GM12878 (cell line): ENCODE results near the gene PELO. TPM values are rescaled to one million over a fixed set of nuclear protein-coding genes. Genes with fewer than 3 reads are reported as not detected.

Experiments used
- ASH2L ChIP-seq: fragments of 300-600, 200-600 bp; sonication (generic); IDR thresholded peaks from 2 replicates; pipeline ENCODE4 v1.6.1; 2017; ENCODE audit warnings: low read depth, mild to moderate bottlenecking, borderline replicate concordance
- ATF3 ChIP-seq: IDR thresholded peaks from 2 replicates; pipeline ENCODE4 v1.6.1; 2011; ENCODE audit warnings: low read depth, mild to moderate bottlenecking, low read length, moderate library complexity, borderline replicate concordance; ENCODE audit errors: extremely low read depth
- ATF7 ChIP-seq: fragments of 450-650 bp; IDR thresholded peaks from 2 replicates; pipeline ENCODE4 v1.6.1; 2016; ENCODE audit warnings: low read depth, mild to moderate bottlenecking
- CHD1 ChIP-seq: IDR thresholded peaks from 2 replicates; pipeline ENCODE4 v1.6.1; 2012; ENCODE audit warnings: low read depth, low read length, improper control_type of control experiment
- CTCF ChIP-seq, 3 experiments: IDR thresholded peaks in 2 of 3; conservative IDR thresholded peaks in 1 of 3; 2 replicates each; pipeline ENCODE4 v1.5.1; 2011; ENCODE audit warnings: low read depth in 3 of 3, low read length in 3 of 3, mild to moderate bottlenecking in 3 of 3, control low read depth in 2 of 3, moderate library complexity in 2 of 3, inconsistent platforms in 1 of 3, mixed read lengths in 1 of 3; ENCODE audit not compliant: control insufficient read depth in 2 of 3, insufficient read depth in 1 of 3; ENCODE audit errors: extremely low read depth in 1 of 3
- DPF2 ChIP-seq: fragments of 450-650 bp; IDR thresholded peaks from 2 replicates; pipeline ENCODE4 v1.6.1; 2017; ENCODE audit warnings: mild to moderate bottlenecking
- EP300 ChIP-seq, 2 experiments: fragments of 150-350 bp in 1 of 2; IDR thresholded peaks; 2 replicates each; pipeline ENCODE4 v1.6.1; 2011 to 2012; ENCODE audit warnings: low read depth in 2 of 2, low read length in 2 of 2, borderline replicate concordance in 1 of 2, improper control_type of control experiment in 1 of 2, inconsistent platforms in 1 of 2; ENCODE audit not compliant: control insufficient read depth in 1 of 2
- FOXM1 ChIP-seq: IDR thresholded peaks from 2 replicates; pipeline ENCODE4 v1.6.1; 2012; ENCODE audit warnings: low read depth, mild to moderate bottlenecking, inconsistent platforms, low read length, moderate library complexity
- PRDM15 ChIP-seq: fragments of 450-650 bp; formaldehyde crosslinking; IDR thresholded peaks from 2 replicates; pipeline ENCODE4 v1.4.0; 2020; ENCODE audit warnings: mild to moderate bottlenecking, moderate library complexity
- RAD51 ChIP-seq: fragments of 450-650 bp; IDR thresholded peaks from 2 replicates; pipeline ENCODE4 v1.6.1; 2016; ENCODE audit warnings: moderate library complexity, mild to moderate bottlenecking, inconsistent platforms
- SIX5 ChIP-seq: IDR thresholded peaks from 2 replicates; pipeline ENCODE4 v1.6.1; 2011; ENCODE audit warnings: mild to moderate bottlenecking, low read depth, low read length, moderate library complexity; ENCODE audit not compliant: severe bottlenecking
- SMAD1 ChIP-seq: fragments of 450-650 bp; IDR thresholded peaks from 2 replicates; pipeline ENCODE4 v1.6.1; 2018; ENCODE audit warnings: mild to moderate bottlenecking, low read depth; ENCODE audit not compliant: partially characterized antibody
- SPI1 ChIP-seq: IDR thresholded peaks from 2 replicates; pipeline ENCODE4 v1.6.1; 2011; ENCODE audit warnings: low read depth, mild to moderate bottlenecking, low read length, moderate library complexity, borderline replicate concordance; ENCODE audit not compliant: insufficient read depth
- polyA plus RNA-seq, 11 experiments: library from polyadenylated mRNA; depleted of rRNA in 4 of 11; unstranded in 6 of 11; stranded (reverse) in 5 of 11; fragments of >200 nt; fragmentation: Nextera tagmentation in 4 of 11; fragmentation: Illumina TruSeq in 1 of 11; extraction: Ambion mirVana in 4 of 11; extraction: Trizol in 1 of 11; gene quantifications; 1 replicate in 1 of 11; 2 replicates in 10 of 11; pipeline versions ENCODE4 v1.2.1 to v1.2.3, GENCODE V29; 2011 to 2016; ENCODE audit warnings: inconsistent platforms in 2 of 11, missing spikeins in 2 of 11, low read depth in 1 of 11
- total RNA-seq, 4 experiments: library from RNA; depleted of rRNA in 3 of 4; stranded (reverse); fragments of >200 nt in 3 of 4; fragmentation: Illumina TruSeq in 1 of 4; extraction: Trizol in 1 of 4; gene quantifications; 2 replicates each; pipeline versions ENCODE4 v1.2.1 to v1.2.3, GENCODE V29; 2013 to 2021

PELO gene
- total and polyA plus RNA-seq, 10 of the 15 experiments (the other 5 are each of a cell fraction or from before 2014, with no cell fraction given) = 5.6 to 11.9 (median 8.7) TPM

- no peak for TF ChIP-seq CTCF (IDR thresholded peaks at IDR 0.05 in 2 of 3, conservative IDR thresholded peaks at IDR 0.05 in 1 of 3; ENCODE audit: control insufficient read depth in 2 of 3, extremely low read depth in 1 of 3, insufficient read depth in 1 of 3, low read depth in 3 of 3, low read length in 3 of 3)
- no peak for TF ChIP-seq DPF2
- no peak for TF ChIP-seq SIX5
- no peak for TF ChIP-seq SPI1
- TF ChIP-seq ASH2L = no peak
- no peak for TF ChIP-seq CHD1
- no peak for TF ChIP-seq ATF3
- no peak for TF ChIP-seq FOXM1
- no peak for TF ChIP-seq EP300 (IDR thresholded peaks at IDR 0.05; ENCODE audit: borderline replicate concordance in 1 of 2, control insufficient read depth in 1 of 2, low read depth in 2 of 2, low read length in 2 of 2)
- TF ChIP-seq ATF7 = no peak
- no peak for TF ChIP-seq RAD51
- TF ChIP-seq PRDM15 = no peak
- TF ChIP-seq SMAD1 = no peak
Observed at GRCh38 chr5:52789851-52790250, 2.1 kb downstream of the PELO start (continued).
